Measurements from ENCODE around the gene SLC47A1. TPM values are rescaled to one million over a fixed set of nuclear protein-coding genes. Genes with fewer than 3 reads are reported as not detected.

The SLC47A1 gene
- 100 to 1,000 TPM in 3 of 4 donors, 10 to 100 TPM in 1; 34.2 to 257 (median 133) TPM for total RNA-seq

- ATAC-seq = peak; percentile 44 to 48
- intact Hi-C loops (cut with DNase I; ENCODE audit: low total_unique reads) (loop anchor here (5.0 to 10.0 kb wide), 2 partner anchors 159 to 218 kb away; partner anchors contain the start of gene MAPK7), in situ Hi-C loops (cut with MboI; ENCODE audit: low sequenced_read_pairs in 4 of 4) (no loop called here)
- no peaks in the 10 kb centered on the region for H3K27me3 ChIP-seq
- peaks cover 42 to 43% of the 10 kb centered on the region in 2 donors for H3K4me1 ChIP-seq
- peak in 1 of 2 donors; percentile 56 for DNase-seq
- H3K36me3 ChIP-seq = no peaks in the 10 kb centered on the region
- peak within 1 kb of the TSS; percentile 89 to 94 (median 91) for H3K27ac ChIP-seq
- peak within 1 kb of the TSS; percentile 72 to 89 (median 80) for H3K4me3 ChIP-seq
- TF ChIP-seq POLR2A (IDR thresholded peaks at IDR 0.05) (peak; percentile 62 to 67), CTCF (IDR thresholded peaks at IDR 0.05 in 4 of 5, conservative IDR thresholded peaks at IDR 0.05 in 1 of 5) (no peak)
- no peaks in the 10 kb centered on the region for H3K9me3 ChIP-seq
Observed at GRCh38 chr17:19533718-19534561, at the start of gene SLC47A1. TSS of gene SLC47A1 (plus strand) at chr17:19533854. CDS start at chr17:19533940, 86 bp downstream.

GRCh38 chr17:19485800-19486340 is 47.8 kb upstream of the SLC47A1 start:
- no peak overlapping the region for H3K4me3 ChIP-seq
- no peaks in the 10 kb centered on the region for H3K9me3 ChIP-seq
- TF ChIP-seq POLR2A (IDR thresholded peaks at IDR 0.05) (no peak), CTCF (IDR thresholded peaks at IDR 0.05 in 4 of 5, conservative IDR thresholded peaks at IDR 0.05 in 1 of 5) (no peak)
- no peaks in the 10 kb centered on the region for H3K27me3 ChIP-seq
- H3K4me1 ChIP-seq = no peaks in the 10 kb centered on the region
- H3K36me3 ChIP-seq = no peaks in the 10 kb centered on the region
- DNase-seq (no peak), ATAC-seq (no peak)
- in situ Hi-C loops (cut with MboI; ENCODE audit: low sequenced_read_pairs in 4 of 4) = no loop called here
- intact Hi-C loops (cut with DNase I; ENCODE audit: low total_unique reads) = no loop called here
- H3K27ac ChIP-seq = no peak overlapping the region

- no peaks in the 10 kb centered on the region for H3K36me3 ChIP-seq
- ATAC-seq = no peak
- H3K27ac ChIP-seq = peak overlapping the region in 1 of 4 donors; percentile 24
- DNase-seq = no peak
- no peak for TF ChIP-seq CTCF (IDR thresholded peaks at IDR 0.05 in 4 of 5, conservative IDR thresholded peaks at IDR 0.05 in 1 of 5)
- TF ChIP-seq POLR2A (IDR thresholded peaks at IDR 0.05) = no peak
- no peaks in the 10 kb centered on the region for H3K27me3 ChIP-seq
- no peaks in the 10 kb centered on the region for H3K4me1 ChIP-seq
- intact Hi-C loops (cut with DNase I; ENCODE audit: low total_unique reads) (no loop called here), in situ Hi-C loops (cut with MboI; ENCODE audit: low sequenced_read_pairs in 4 of 4) (no loop called here)
- no peak overlapping the region for H3K4me3 ChIP-seq
- H3K9me3 ChIP-seq = no peaks in the 10 kb centered on the region
Observed at GRCh38 chr17:19486351-19487023, 47.2 kb upstream of the SLC47A1 start.

GRCh38 chr17:19487024-19487600 is 46.5 kb upstream of the SLC47A1 start:
- in situ Hi-C loops (cut with MboI; ENCODE audit: low sequenced_read_pairs in 4 of 4) = no loop called here
- H3K9me3 ChIP-seq = no peaks in the 10 kb centered on the region
- peak overlapping the region in 1 of 4 donors; percentile 24 for H3K27ac ChIP-seq
- ATAC-seq = no peak
- no peaks in the 10 kb centered on the region for H3K4me1 ChIP-seq
- intact Hi-C loops (cut with DNase I; ENCODE audit: low total_unique reads) = no loop called here
- DNase-seq = no peak
- H3K36me3 ChIP-seq = no peaks in the 10 kb centered on the region
- no peak for TF ChIP-seq CTCF (IDR thresholded peaks at IDR 0.05 in 4 of 5, conservative IDR thresholded peaks at IDR 0.05 in 1 of 5)
- TF ChIP-seq POLR2A (IDR thresholded peaks at IDR 0.05) = no peak
- H3K27me3 ChIP-seq = no peaks in the 10 kb centered on the region
- H3K4me3 ChIP-seq = no peak overlapping the region
